HCT116 (cell line): ENCODE results near the gene MIER2. TPM values are rescaled to one million over a fixed set of nuclear protein-coding genes. Genes with fewer than 3 reads are reported as not detected.

Experiments
- ATAC-seq: fragments of 200-7000 bp; cut with Tn5 transposase; 2 replicates; pipeline ENCODE4 v1.9.1; 2020; ENCODE audit warnings: mild to moderate bottlenecking, moderate library complexity
- BruUV-seq: library from RNA; stranded (reverse); fragments of 400-500 nt; replicated peaks from 2 replicates; lab custom pipeline; 2021; lab: Mats Ljungman, UMichigan
- CTCF ChIA-PET: fragments of 300-600 bp; sonication (Branson Sonifier 250); formaldehyde crosslinking; loops from one replicate; lab custom pipeline; 2021; ENCODE audit warnings: antibody characterized with exemption; lab: Charles Lee
- POLR2A ChIA-PET: fragments of 300-600, 350-600 bp; sonication (Branson Sonifier 250); formaldehyde crosslinking; loops from one replicate; lab custom pipeline; 2021; ENCODE audit warnings: antibody characterized with exemption; lab: Charles Lee
- RAD21 ChIA-PET, 2 experiments: fragments of 300-600 bp; sonication (Branson Sonifier 250); formaldehyde crosslinking; loops; one replicate each; lab custom pipeline; 2023; ENCODE audit warnings: low total read pairs in 2 of 2; ENCODE audit not compliant: uncharacterized antibody in 2 of 2, unreplicated experiment in 2 of 2, low non-redundant PET in 1 of 2; lab: Charles Lee
- DNase-seq: peaks from one replicate; pipeline ENCODE4 v3.0.0-alpha.2; 2010; ENCODE audit warnings: low read depth, low spot score
- H2AFZ ChIP-seq: fragments of 200-600 bp; shearing (Covaris generic), sonication (generic); 2 replicates; pipeline ENCODE4 v1.6.1; 2017; ENCODE audit warnings: low read depth, mixed run types, mixed read lengths, antibody characterized with exemption, low read length; ENCODE audit not compliant: poor library complexity, severe bottlenecking
- H3K27ac ChIP-seq: 2 replicates; pipeline ENCODE4 v1.5.1; 2012; ENCODE audit warnings: low read depth, low read length
- H3K27me3 ChIP-seq: fragments of 200-600 bp; sonication (generic); 2 replicates; pipeline ENCODE4 v1.6.1; 2016; ENCODE audit warnings: mixed run types, low read length, mixed read lengths; ENCODE audit not compliant: insufficient read depth
- H3K36me3 ChIP-seq, 2 experiments: fragments of 200-500 bp in 1 of 2; fragments of 200-600 bp in 1 of 2; sonication (Bioruptor generic) in 1 of 2; sonication (generic) in 1 of 2; 2 replicates each; pipeline versions ENCODE4 v1.5.1 to v1.6.1; 2014 to 2016; ENCODE audit warnings: low read length in 2 of 2, inconsistent platforms in 1 of 2, mixed read lengths in 1 of 2, mixed run types in 1 of 2; ENCODE audit not compliant: insufficient read depth in 2 of 2, control insufficient read depth in 1 of 2
- H3K4me1 ChIP-seq, 2 experiments: fragments of 200-600 bp in 1 of 2; sonication (generic) in 1 of 2; 2 replicates each; pipeline versions ENCODE4 v1.5.1 to v1.6.1; 2012 to 2017; ENCODE audit warnings: low read length in 2 of 2, inconsistent platforms in 1 of 2, mild to moderate bottlenecking in 1 of 2, mixed read lengths in 1 of 2, mixed run types in 1 of 2, moderate library complexity in 1 of 2; ENCODE audit not compliant: insufficient read depth in 2 of 2, control insufficient read depth in 1 of 2
- H3K4me2 ChIP-seq: fragments of 200-600 bp; sonication (generic); 2 replicates; pipeline ENCODE4 v1.6.1; 2017; ENCODE audit warnings: mixed run types, low read length, mixed read lengths
- H3K4me3 ChIP-seq, 2 experiments: fragments of 200-600 bp in 1 of 2; sonication (generic) in 1 of 2; replicated peaks in 1 of 2; 2 replicates each; pipeline ENCODE4 v1.5.1; 2011 to 2016; ENCODE audit warnings: low read length in 2 of 2, control low read depth in 1 of 2, low read depth in 1 of 2, mild to moderate bottlenecking in 1 of 2, mixed read lengths in 1 of 2, mixed run types in 1 of 2
- H3K79me2 ChIP-seq: fragments of 200-600 bp; sonication (generic); 2 replicates; pipeline ENCODE4 v1.6.1; 2017; ENCODE audit warnings: mild to moderate bottlenecking, mixed run types, low read length, moderate library complexity, mixed read lengths; ENCODE audit not compliant: insufficient read depth
- H3K9ac ChIP-seq: fragments of 200-600 bp; sonication (generic); 2 replicates; pipeline ENCODE4 v1.6.1; 2016; ENCODE audit warnings: low read length, mixed read lengths
- H3K9me2 ChIP-seq: fragments of 200-600 bp; sonication (generic), shearing (Covaris generic); 2 replicates; pipeline ENCODE4 v1.6.1; 2017; ENCODE audit warnings: mixed run types, mild to moderate bottlenecking, moderate library complexity; ENCODE audit not compliant: insufficient read depth
- H3K9me3 ChIP-seq, 2 experiments: fragments of 200-500 bp in 1 of 2; fragments of 200-600 bp in 1 of 2; sonication (Bioruptor generic) in 1 of 2; sonication (generic) in 1 of 2; 2 replicates each; pipeline ENCODE4 v1.6.1; 2014 to 2017; ENCODE audit warnings: low read length in 2 of 2, mixed read lengths in 2 of 2, inconsistent platforms in 1 of 2, low read depth in 1 of 2, mild to moderate bottlenecking in 1 of 2, mixed run types in 1 of 2, moderate library complexity in 1 of 2; ENCODE audit not compliant: control insufficient read depth in 1 of 2, insufficient read depth in 1 of 2
- H4K20me1 ChIP-seq: fragments of 200-600 bp; sonication (generic), shearing (Covaris generic); 2 replicates; pipeline ENCODE4 v1.6.1; 2017; ENCODE audit warnings: mixed run types, mild to moderate bottlenecking, moderate library complexity; ENCODE audit not compliant: insufficient read depth
- CBX3 ChIP-seq: IDR thresholded peaks from 2 replicates; pipeline ENCODE4 v1.6.1; 2012; ENCODE audit warnings: low read depth
- CEBPB ChIP-seq: IDR thresholded peaks from 2 replicates; pipeline ENCODE4 v1.6.1; 2012; ENCODE audit warnings: low read depth
- EGR1 ChIP-seq: IDR thresholded peaks from 2 replicates; pipeline ENCODE4 v1.6.1; 2012; ENCODE audit warnings: low read depth
- ELF1 ChIP-seq: IDR thresholded peaks from 2 replicates; pipeline ENCODE4 v1.6.1; 2012; ENCODE audit warnings: low read depth, borderline replicate concordance
- JUND ChIP-seq: IDR thresholded peaks from 2 replicates; pipeline ENCODE4 v1.6.1; 2012
- POLR2AphosphoS5 ChIP-seq: IDR thresholded peaks from 2 replicates; pipeline ENCODE4 v1.6.1; 2011; ENCODE audit warnings: mild to moderate bottlenecking, low read depth, low read length, moderate library complexity
- RAD21 ChIP-seq: IDR thresholded peaks from 2 replicates; pipeline ENCODE4 v1.6.1; 2012; ENCODE audit warnings: low read depth, mild to moderate bottlenecking
- SRF ChIP-seq: IDR thresholded peaks from 2 replicates; pipeline ENCODE4 v1.6.1; 2012; ENCODE audit warnings: low read depth
- TCF7L2 ChIP-seq: IDR thresholded peaks from 2 replicates; pipeline ENCODE4 v1.7.0; 2011; ENCODE audit warnings: borderline replicate concordance, inconsistent platforms; ENCODE audit not compliant: insufficient read depth, insufficient read length; ENCODE audit errors: extremely low read depth
- YY1 ChIP-seq: IDR thresholded peaks from 2 replicates; pipeline ENCODE4 v1.6.1; 2011; ENCODE audit warnings: low read length, low read depth, moderate library complexity, mild to moderate bottlenecking; ENCODE audit not compliant: insufficient replicate concordance; ENCODE audit errors: extremely low read depth
- ZBTB33 ChIP-seq: IDR thresholded peaks from 2 replicates; pipeline ENCODE4 v1.6.1; 2011; ENCODE audit warnings: mild to moderate bottlenecking, low read length, moderate library complexity; ENCODE audit not compliant: insufficient replicate concordance; ENCODE audit errors: extremely low read depth
- ZFX ChIP-seq: fragments of 450-650 bp; IDR thresholded peaks from 2 replicates; pipeline ENCODE4 v1.6.1; 2017
- ZNF274 ChIP-seq: fragments of 200-500 bp; sonication (Bioruptor generic); IDR thresholded peaks from 2 replicates; pipeline ENCODE4 v1.6.1; 2014; ENCODE audit warnings: mild to moderate bottlenecking, low read depth, low read length, inconsistent platforms
- intact Hi-C: fragments of 100-400 bp; cut with micrococcal nuclease; formaldehyde crosslinking; loops from 2 replicates; pipeline ENCODE4 v1.10.0; 2022
- total RNA-seq: library from RNA; stranded (reverse); gene quantifications from one replicate; pipeline ENCODE4 v1.2.1, GENCODE V29; 2021; ENCODE audit not compliant: unreplicated experiment

The MIER2 gene
- total RNA-seq, 1 experiment from 2014 or later, result 41.5 TPM

- no peaks in the 10 kb centered on the region for H4K20me1 ChIP-seq
- no peak for TF ChIP-seq ZBTB33
- TF ChIP-seq JUND, result no peak
- TF ChIP-seq ZFX, result no peak
- TF ChIP-seq CBX3, result no peak
- TF ChIP-seq TCF7L2, result no peak
- no peak for TF ChIP-seq SRF
- TF ChIP-seq RAD21, result no peak
- TF ChIP-seq CEBPB, result no peak
- TF ChIP-seq YY1, result no peak
- TF ChIP-seq EGR1, result no peak
- TF ChIP-seq ELF1, result no peak
- TF ChIP-seq POLR2AphosphoS5, result no peak
- TF ChIP-seq ZNF274, result no peak
- no peak overlapping the region for H3K4me2 ChIP-seq
- RAD21 ChIA-PET, result no interaction called here
- no peak overlapping the region for H3K4me3 ChIP-seq
- ATAC-seq, result no peak
- no TSS peak for BruUV-seq
- no peak overlapping the region for H3K9ac ChIP-seq
- no peaks in the 10 kb centered on the region for H3K4me1 ChIP-seq
- no peak overlapping the region for H2AFZ ChIP-seq
- intact Hi-C loops, result no loop called here
- H3K27me3 ChIP-seq, result no peaks in the 10 kb centered on the region
- H3K27ac ChIP-seq, result no peak overlapping the region
- H3K36me3 ChIP-seq, result no peaks in the 10 kb centered on the region
- no peaks in the 10 kb centered on the region for H3K9me3 ChIP-seq
- DNase-seq, result no peak
- no peaks in the 10 kb centered on the region for H3K9me2 ChIP-seq
- POLR2A ChIA-PET, result no interaction called here
- no peaks in the 10 kb centered on the region for H3K79me2 ChIP-seq
- CTCF ChIA-PET, result no interaction called here
Measured at GRCh38 chr19:366205-366783, 21.7 kb upstream of the MIER2 start.
